Measurements from ENCODE around the gene SHE.

SHE gene

GRCh38 chr1:154453161-154453560 lies 49.1 kb downstream of the SHE start:
- in situ Hi-C loops (cut with MboI; ENCODE audit: low sequenced_read_pairs): no loop called here

GRCh38 chr1:154448331-154448811 lies 53.8 kb downstream of the SHE start:
- in situ Hi-C loops (cut with MboI; ENCODE audit: low sequenced_read_pairs): no loop called here

- in situ Hi-C loops (cut with MboI; ENCODE audit: low sequenced_read_pairs): no loop called here
Measured at GRCh38 chr1:154446789-154447188, 55.4 kb downstream of the SHE start.

- in situ Hi-C loops (cut with MboI; ENCODE audit: low sequenced_read_pairs): no loop called here
Measured at GRCh38 chr1:154446292-154446691, 55.9 kb downstream of the SHE start.

- in situ Hi-C loops (cut with MboI; ENCODE audit: low sequenced_read_pairs): no loop called here
Measured at GRCh38 chr1:154445040-154445472, 57.2 kb downstream of the SHE start.

- in situ Hi-C loops (cut with MboI; ENCODE audit: low sequenced_read_pairs): no loop called here
Measured at GRCh38 chr1:154443274-154444013, 58.8 kb downstream of the SHE start.

- in situ Hi-C loops (cut with MboI; ENCODE audit: low sequenced_read_pairs): no loop called here
Measured at GRCh38 chr1:154442006-154442740, 60.0 kb downstream of the SHE start.

- in situ Hi-C loops (cut with MboI; ENCODE audit: low sequenced_read_pairs): no loop called here
Measured at GRCh38 chr1:154441241-154441888, 60.8 kb downstream of the SHE start.

- in situ Hi-C loops (cut with MboI; ENCODE audit: low sequenced_read_pairs): no loop called here
Measured at GRCh38 chr1:154440036-154440804, 62.0 kb downstream of the SHE start.

GRCh38 chr1:154436433-154436832 lies 65.8 kb downstream of the SHE start:
- in situ Hi-C loops (cut with MboI; ENCODE audit: low sequenced_read_pairs): no loop called here

GRCh38 chr1:154435599-154436200 lies 66.5 kb downstream of the SHE start:
- in situ Hi-C loops (cut with MboI; ENCODE audit: low sequenced_read_pairs): no loop called here

GRCh38 chr1:154434346-154435085 lies 67.7 kb downstream of the SHE start:
- in situ Hi-C loops (cut with MboI; ENCODE audit: low sequenced_read_pairs): no loop called here

GRCh38 chr1:154433161-154433764 lies 68.9 kb downstream of the SHE start:
- in situ Hi-C loops (cut with MboI; ENCODE audit: low sequenced_read_pairs): no loop called here

GRCh38 chr1:154431586-154432373 lies 70.4 kb downstream of the SHE start:
- in situ Hi-C loops (cut with MboI; ENCODE audit: low sequenced_read_pairs): no loop called here

- in situ Hi-C loops (cut with MboI; ENCODE audit: low sequenced_read_pairs): no loop called here
Measured at GRCh38 chr1:154430903-154431302, 71.3 kb downstream of the SHE start.

GRCh38 chr1:154429841-154430611 lies 72.2 kb downstream of the SHE start:
- in situ Hi-C loops (cut with MboI; ENCODE audit: low sequenced_read_pairs): no loop called here

Data from HL-60/S4 treated with retinoic acid at 250 ng/mL for 4 days and 3 days (cell line).